Upper lobe of left lung (tissue), 6 donors: ENCODE data around the gene MDK. TPM values are rescaled to one million over a fixed set of nuclear protein-coding genes. Genes with fewer than 3 reads are reported as not detected.

Source experiments
- ATAC-seq, 2 donors: fragments of 200-7000 bp; cut with Tn5 transposase; one replicate each; pipeline ENCODE4 v1.9.1; 2022; ENCODE audit warnings: mild to moderate bottlenecking in 2 of 2, moderate library complexity in 2 of 2; ENCODE audit not compliant: low FRiP score in 2 of 2
- DNase-seq, 2 donors: peaks; one replicate each; pipeline ENCODE4 v3.0.0-alpha.2; 2019 to 2020
- H3K27ac ChIP-seq, 4 donors: fragments of 200-600 bp; sonication (generic); one replicate each; pipeline ENCODE4 v1.5.1; 2016 to 2019
- H3K27me3 ChIP-seq, 4 donors: fragments of 200-600 bp; sonication (generic); one replicate each; pipeline ENCODE4 v1.5.1; 2017 to 2019
- H3K36me3 ChIP-seq, 4 donors: fragments of 200-600 bp; sonication (generic); one replicate each; pipeline ENCODE4 v1.5.1; 2016 to 2019
- H3K4me1 ChIP-seq, 4 donors: fragments of 200-600 bp; sonication (generic); one replicate each; pipeline ENCODE4 v1.5.1; 2018 to 2019
- H3K4me3 ChIP-seq, 4 donors: fragments of 200-600 bp; sonication (generic); one replicate each; pipeline ENCODE4 v1.5.1; 2017 to 2019; ENCODE audit warnings: mild to moderate bottlenecking in 2 of 4, moderate library complexity in 1 of 4
- H3K9me3 ChIP-seq, 4 donors: fragments of 200-600 bp; sonication (generic); one replicate each; pipeline ENCODE4 v1.5.1; 2018 to 2019
- EP300 ChIP-seq, 4 donors: sonication (generic); formaldehyde crosslinking; IDR thresholded peaks; one replicate each; pipeline ENCODE4 v1.5.1; 2017; ENCODE audit warnings: antibody characterized with exemption in 4 of 4, control low read depth in 2 of 4
- POLR2A ChIP-seq, 4 donors: fragments of 450-650 bp; IDR thresholded peaks; one replicate each; pipeline ENCODE4 v1.5.1; 2016 to 2017; ENCODE audit warnings: antibody characterized with exemption in 4 of 4, mild to moderate bottlenecking in 2 of 4
- POLR2AphosphoS5 ChIP-seq, 2 donors: sonication (generic); formaldehyde crosslinking; IDR thresholded peaks; one replicate each; pipeline ENCODE4 v1.5.1; 2017; ENCODE audit warnings: antibody characterized with exemption in 2 of 2
- WGBS, 2 donors: methylation state at CpG; one replicate each; pipeline ENCODE4 v1.1.5; 2017 to 2018; 5-methylcytosine and 5-hydroxymethylcytosine counted together
- small RNA-seq, 4 donors: library from RNA; depleted of rRNA; stranded (forward); fragments of <200 nt; gene quantifications; one replicate each; pipeline ENCODE3, GENCODE V24; 2016
- total RNA-seq, 6 donors: library from RNA; depleted of rRNA in 4 of 6; stranded (reverse); fragments of >200 nt in 4 of 6; gene quantifications; one replicate each; pipeline versions ENCODE4 v1.1.0 to v1.2.1, GENCODE V29; 2016 to 2021
- donor health status: DM: no; HTN: no; CAD: no; lungs with moderate emphysema.
- donor health status: DM: no; HTN: yes; CAD: no; lungs with severe emphysema.

MDK gene
- total RNA-seq, 6 donors from 2014 or later: 14.3 to 44.8 (median 34.1) TPM; not detected in 1

DNA sequence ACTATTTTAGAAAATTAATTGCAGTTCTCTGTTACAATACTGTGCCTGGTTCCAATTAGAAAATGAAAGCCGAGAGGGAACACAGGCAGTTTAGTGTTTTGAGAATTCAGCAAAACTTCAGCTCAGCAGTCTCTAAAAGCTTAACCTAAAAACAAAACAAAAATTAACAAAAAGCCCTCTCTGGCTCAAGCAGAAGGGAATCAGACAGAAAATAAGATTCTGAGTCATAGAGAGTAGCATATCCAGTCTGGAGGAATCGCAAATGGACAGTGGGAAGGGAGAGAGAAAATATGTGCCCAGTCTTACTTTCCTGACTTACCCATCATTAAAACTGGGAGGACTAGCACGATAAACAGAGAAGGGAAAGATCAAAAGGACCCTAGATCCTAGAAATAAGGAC lies 48.2 kb downstream of the MDK start:
- Histone ChIP-seq H3K36me3 (peaks cover 7 to 63% (median 34%) of the 10 kb centered on the region in 4 donors), H3K4me3 (no peak overlapping the region), H3K9me3 (no peaks in the 10 kb centered on the region), H3K27ac (no peak overlapping the region), H3K27me3 (no peaks in the 10 kb centered on the region), H3K4me1 (no peaks in the 10 kb centered on the region)
- ATAC-seq: no peak
- 89 to 93% methylated on average over 3 of the region's 3 CpGs for WGBS, 2 donors
- no peak for DNase-seq
- TF ChIP-seq POLR2A (IDR thresholded peaks at IDR 0.05): no peak
- no peak for TF ChIP-seq EP300 (IDR thresholded peaks at IDR 0.05)
- no peak for TF ChIP-seq POLR2AphosphoS5 (IDR thresholded peaks at IDR 0.05)

DNA sequence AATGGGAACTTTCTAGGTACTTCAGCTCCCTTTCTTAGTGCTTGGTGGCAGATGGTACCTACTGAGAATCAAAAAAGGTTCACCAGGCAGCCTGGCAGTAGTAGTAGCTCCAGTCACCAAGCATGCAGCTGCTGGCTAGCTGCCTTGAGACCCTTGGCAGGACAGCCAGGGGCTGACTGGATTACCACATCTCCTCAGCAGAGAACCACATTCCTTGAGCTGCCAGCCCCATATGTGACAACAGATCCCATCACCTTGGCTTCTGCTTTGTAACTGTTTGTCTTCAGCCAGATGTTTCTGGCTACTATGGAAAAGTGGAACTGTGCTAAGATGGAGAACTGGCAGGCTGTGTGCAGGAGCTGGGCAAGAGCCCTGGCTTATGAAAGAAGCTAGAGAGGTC lies 49.7 kb downstream of the MDK start:
- no peak for TF ChIP-seq EP300 (IDR thresholded peaks at IDR 0.05)
- no peak for TF ChIP-seq POLR2A (IDR thresholded peaks at IDR 0.05)
- no peak for ATAC-seq
- Histone ChIP-seq H3K27ac (no peak overlapping the region), H3K9me3 (no peaks in the 10 kb centered on the region), H3K4me1 (no peaks in the 10 kb centered on the region), H3K27me3 (no peaks in the 10 kb centered on the region), H3K36me3 (peaks cover 7 to 61% (median 37%) of the 10 kb centered on the region in 4 donors), H3K4me3 (no peak overlapping the region)
- DNase-seq: no peak

Small RNA genes lying within 50 kb of the gene (small RNA-seq; reads per million reads assigned to genes)
- gene MIR4688: 0 reads per million in 4 donors

Other genes with a start within 250 kb of the MDK start
- 10 to 100 TPM; 19.9 to 66.8 (median 38.7) TPM for gene CREB3L1, start 104.0 kb upstream of the MDK start, total RNA-seq
- 100 to 1,000 TPM in 2 of 6 donors, 10 to 100 TPM in 4; 55.1 to 145 (median 65.5) TPM for gene DGKZ, start 34.2 kb upstream of the MDK start, total RNA-seq
- gene CHRM4, start 10.1 kb downstream of the MDK start, total RNA-seq: 1 to 10 TPM in 1 of 6 donors, under 1 TPM in 3, not detected in 2; 0.34 to 1.4 (median 0.53) TPM
- gene AMBRA1, start 212.4 kb downstream of the MDK start, total RNA-seq: 10 to 100 TPM; 22.9 to 55.7 (median 33.2) TPM
- 1 to 10 TPM; 1.8 to 5.5 (median 3.3) TPM for gene HARBI1, start 235.6 kb downstream of the MDK start, total RNA-seq
- gene ATG13, start 235.9 kb downstream of the MDK start, total RNA-seq: 100 to 1,000 TPM in 1 of 6 donors, 10 to 100 TPM in 5; 54.9 to 122 (median 64.9) TPM